Stimulated activated CD8-positive, alpha-beta memory T cell treated with anti-CD3 and anti-CD28 coated beads, Interleukin-7, amount 100 ng/mL, for 24 hours (primary cell): ENCODE measurements around the gene MYLIP.

ENCODE experiments used
- DNase-seq: peaks from one replicate; pipeline ENCODE4 v3.0.0-alpha.2; 2020; ENCODE audit warnings: low read depth

MYLIP gene

GRCh38 chr6:16141514-16141913, 12.6 kb downstream of the MYLIP start:
- DNase-seq = no peak

DNA sequence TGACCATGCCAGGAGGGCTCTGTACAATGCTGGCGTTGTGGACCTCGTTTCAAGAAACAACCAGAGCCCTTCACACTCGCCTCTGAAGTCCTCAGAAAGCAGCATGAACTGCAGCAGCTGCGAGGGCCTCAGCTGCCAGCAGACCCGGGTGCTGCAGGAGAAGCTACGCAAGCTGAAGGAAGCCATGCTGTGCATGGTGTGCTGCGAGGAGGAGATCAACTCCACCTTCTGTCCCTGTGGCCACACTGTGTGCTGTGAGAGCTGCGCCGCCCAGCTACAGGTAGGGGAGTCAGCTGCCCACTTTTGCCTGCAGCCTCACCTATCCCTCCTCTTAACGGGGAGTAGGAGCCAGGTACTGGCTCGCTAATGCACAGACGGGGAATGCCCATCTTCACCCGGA, 16.2 kb downstream of the MYLIP start:
- no peak for DNase-seq

GRCh38 chr6:16146028-16146427, 17.1 kb downstream of the MYLIP start:
- DNase-seq = no peak

- no peak for DNase-seq
Measured at GRCh38 chr6:16146527-16146955, 17.7 kb downstream of the MYLIP start.

GRCh38 chr6:16148498-16148897, 19.6 kb downstream of the MYLIP start:
- DNase-seq = no peak

- no peak for DNase-seq
Measured at GRCh38 chr6:16149305-16149704, 20.4 kb downstream of the MYLIP start.

- DNase-seq = no peak
Measured at GRCh38 chr6:16150098-16150497, 21.2 kb downstream of the MYLIP start.

GRCh38 chr6:16153211-16153820, 24.4 kb downstream of the MYLIP start:
- DNase-seq = no peak

- no peak for DNase-seq
Measured at GRCh38 chr6:16154904-16155303, 26.0 kb downstream of the MYLIP start.

GRCh38 chr6:16157492-16157891, 28.6 kb downstream of the MYLIP start:
- DNase-seq = no peak

DNA sequence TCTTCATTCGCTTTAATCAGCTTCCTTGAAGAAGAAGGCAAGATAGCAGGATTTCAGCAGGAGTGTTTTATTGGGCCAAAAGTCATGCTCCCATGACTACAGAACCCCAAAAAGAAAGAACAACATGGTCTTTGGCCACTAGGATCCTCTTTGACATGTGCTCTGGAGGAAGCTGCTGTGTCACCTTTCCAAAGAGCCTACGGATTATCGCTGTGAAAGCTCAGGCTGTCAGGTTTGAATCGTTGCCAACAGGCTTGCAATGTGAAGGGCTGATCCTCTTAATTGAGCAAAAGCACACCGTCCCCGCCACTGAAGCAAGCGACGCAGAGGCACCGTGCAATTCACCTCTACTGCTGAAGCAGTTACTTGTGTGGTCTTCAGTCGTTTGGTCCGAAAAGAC, 29.0 kb downstream of the MYLIP start:
- DNase-seq = no peak

GRCh38 chr6:16158943-16159557, 30.2 kb downstream of the MYLIP start:
- DNase-seq = no peak

- no peak for DNase-seq
Measured at GRCh38 chr6:16160794-16161193, 31.9 kb downstream of the MYLIP start.

GRCh38 chr6:16162003-16162402, 33.1 kb downstream of the MYLIP start:
- no peak for DNase-seq

DNA sequence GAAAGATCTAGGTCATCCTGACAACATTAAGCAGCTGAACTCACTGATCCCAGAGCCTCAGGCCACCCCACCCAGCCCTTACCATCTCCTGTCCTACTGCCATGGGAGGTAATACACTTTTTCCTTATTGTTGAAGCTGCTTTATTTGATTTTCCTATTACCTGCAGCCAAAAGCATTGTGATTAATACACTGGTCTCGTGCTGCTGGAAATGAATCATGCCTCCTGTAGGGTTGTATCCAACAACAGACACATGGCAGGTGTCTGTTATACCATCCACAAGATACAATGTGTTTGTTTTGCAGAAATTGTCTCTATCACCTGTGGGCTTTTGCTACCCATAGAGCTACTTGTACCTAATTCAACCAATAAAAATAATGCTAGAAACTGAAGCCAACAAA, 34.2 kb downstream of the MYLIP start:
- no peak for DNase-seq

- no peak for DNase-seq
Measured at GRCh38 chr6:16163535-16164300, 34.8 kb downstream of the MYLIP start.

DNA sequence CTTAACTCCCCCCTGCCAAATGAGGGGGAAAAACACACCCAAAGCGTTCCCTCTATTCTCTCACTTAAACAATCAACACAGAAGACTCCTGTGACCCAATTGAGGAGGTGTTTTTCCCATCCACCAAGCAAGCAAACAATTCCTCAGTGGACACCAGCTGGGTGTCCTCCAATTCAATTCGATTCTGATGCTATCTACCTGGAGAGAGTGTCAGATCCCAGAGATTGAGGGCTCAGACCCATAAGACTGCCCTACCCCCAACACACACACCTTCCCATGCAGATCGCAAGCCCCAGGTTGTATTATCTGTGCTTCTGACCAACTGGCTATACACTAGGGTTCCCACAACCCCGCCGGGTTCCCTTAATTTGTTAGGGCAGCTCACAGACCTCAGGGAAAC, 36.8 kb downstream of the MYLIP start:
- DNase-seq = no peak

DNA sequence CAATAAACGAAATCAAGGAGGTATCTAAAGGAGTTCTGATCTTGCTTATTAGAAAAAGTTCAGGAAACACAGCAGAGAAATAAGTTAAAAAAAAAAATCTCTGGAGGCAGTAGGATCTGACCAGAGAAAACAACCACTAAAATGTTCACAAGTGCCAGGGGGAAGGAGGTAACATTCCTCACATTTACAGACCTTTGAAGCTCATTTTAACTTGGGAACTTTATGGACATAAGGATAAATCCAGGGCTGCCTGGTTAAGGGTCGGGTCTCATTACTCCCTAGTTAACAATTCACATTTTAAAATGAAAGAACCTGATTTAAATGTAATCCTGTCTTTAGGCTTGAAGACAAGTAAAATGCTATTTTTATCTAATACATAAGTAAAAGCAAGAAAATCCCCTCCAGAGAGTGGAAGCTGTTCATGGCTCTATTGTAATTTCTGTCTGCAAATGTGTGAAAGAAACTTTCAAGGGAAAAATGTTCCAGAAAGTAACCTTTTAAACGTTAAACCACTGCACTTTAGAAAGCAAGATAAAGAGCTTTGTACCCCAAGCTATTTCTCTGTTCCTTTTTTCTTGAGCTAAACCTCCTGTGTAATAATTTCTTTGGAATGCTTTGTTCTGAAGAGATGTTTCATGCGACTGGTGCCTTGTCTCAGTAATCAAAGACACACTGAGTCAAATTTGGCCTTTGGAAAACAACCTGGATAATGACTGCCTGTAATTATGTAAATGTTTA, 38.2 kb downstream of the MYLIP start:
- no peak for DNase-seq

DNA sequence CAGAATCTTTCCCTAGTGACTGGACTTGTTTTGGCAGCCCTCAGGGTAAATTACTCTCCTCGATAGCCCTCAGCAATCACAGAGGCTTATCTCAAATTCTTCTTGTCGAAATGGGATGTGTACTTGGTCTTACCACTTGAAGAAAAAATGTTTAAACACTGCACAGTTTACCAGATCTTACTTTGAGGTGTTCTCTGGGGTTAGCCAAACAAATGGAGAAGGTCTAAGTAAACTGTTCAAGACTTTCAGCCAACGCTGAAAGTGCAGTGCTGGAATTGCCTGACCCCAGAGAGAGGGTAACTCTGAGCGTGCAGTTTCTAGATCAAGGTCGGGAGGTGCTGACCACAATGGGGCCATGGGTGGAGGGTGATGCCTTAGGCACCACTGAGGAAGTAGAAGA, 39.2 kb downstream of the MYLIP start:
- DNase-seq = no peak

DNA sequence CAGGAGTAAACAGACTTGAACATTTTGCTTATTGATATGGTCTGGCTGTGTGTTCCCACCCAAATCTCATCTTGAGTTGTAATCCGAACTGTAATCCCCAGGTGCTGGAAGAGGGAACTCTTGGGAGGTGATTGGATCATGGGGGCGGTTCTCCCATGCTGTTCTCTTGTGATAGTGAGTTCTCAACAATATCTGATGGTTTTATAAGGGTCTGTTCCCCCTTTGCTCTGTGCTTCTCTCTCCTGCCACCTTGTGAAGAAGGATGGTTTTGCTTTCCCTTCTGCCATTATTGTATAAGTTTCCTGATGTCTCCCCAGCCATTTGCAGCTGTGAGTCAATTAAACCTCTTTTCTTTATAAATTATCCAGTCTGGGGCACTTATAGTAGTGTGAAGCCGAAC, 40.0 kb downstream of the MYLIP start:
- no peak for DNase-seq

GRCh38 chr6:16171400-16171799, 42.5 kb downstream of the MYLIP start:
- DNase-seq = no peak

DNA sequence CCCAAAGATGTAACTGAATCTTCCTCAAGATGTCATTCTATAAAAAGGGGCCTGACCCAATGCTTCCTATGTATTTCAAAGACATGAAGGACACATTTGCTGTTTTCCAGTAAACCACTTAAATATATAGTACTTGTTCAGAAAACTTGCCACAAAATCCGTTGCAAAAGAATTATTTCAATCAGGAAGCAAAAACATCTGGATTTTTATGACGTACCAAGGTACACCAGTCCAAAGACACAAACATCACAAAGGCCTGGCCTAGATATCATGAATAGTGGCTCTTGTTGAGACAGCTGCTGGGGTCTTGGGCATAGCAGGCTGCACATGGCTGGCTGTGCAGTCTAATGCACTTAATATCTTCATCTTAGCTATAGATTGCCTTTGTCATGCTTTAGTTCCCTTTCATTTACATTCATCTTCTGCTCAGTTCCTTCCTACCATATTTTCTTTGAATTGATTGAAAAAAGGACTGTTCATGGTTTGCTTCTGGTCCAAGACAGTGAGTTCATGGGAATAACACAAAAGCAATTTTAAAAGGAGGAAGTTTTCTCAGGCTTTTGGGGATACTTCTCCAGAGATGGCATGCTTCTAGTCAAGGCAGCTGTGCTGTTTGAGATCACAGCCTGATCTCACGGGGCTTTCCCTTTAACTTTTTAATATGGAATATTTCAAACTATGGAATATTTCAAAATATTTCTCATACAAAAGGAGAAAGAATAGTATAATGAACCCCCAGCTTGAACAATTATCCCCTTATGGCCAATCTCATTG, 44.5 kb downstream of the MYLIP start:
- DNase-seq = no peak
